Activated naive CD8-positive, alpha-beta T cell treated with anti-CD3 and anti-CD28 coated beads for 36 hours (primary cell): ENCODE measurements around the gene CPNE5. TPM values are rescaled to one million over a fixed set of nuclear protein-coding genes. Genes with fewer than 3 reads are reported as not detected.
"Not testable (repeated sequence)": the region's sequence is repeated elsewhere in the genome, so short reads cannot be mapped to it uniquely, and the experiment has no call there.

ENCODE experiments used
- DNase-seq: peaks from one replicate; pipeline ENCODE4 v3.0.0; 2021
- H3K27ac Mint-ChIP-seq: one replicate; pipeline ENCODE4 v1.8.0; 2022; ENCODE audit warnings: mild to moderate bottlenecking, moderate library complexity, mixed read lengths
- H3K27me3 Mint-ChIP-seq: one replicate; pipeline ENCODE4 v1.8.0; 2022; ENCODE audit warnings: mild to moderate bottlenecking, mixed read lengths
- H3K36me3 Mint-ChIP-seq: one replicate; pipeline ENCODE4 v1.8.0; 2021; ENCODE audit warnings: mild to moderate bottlenecking, mixed read lengths
- H3K4me1 Mint-ChIP-seq: one replicate; pipeline ENCODE4 v1.8.0; 2021; ENCODE audit warnings: mixed read lengths
- H3K4me3 Mint-ChIP-seq: one replicate; pipeline ENCODE4 v1.8.0; 2022; ENCODE audit warnings: mild to moderate bottlenecking, moderate library complexity, mixed read lengths
- H3K9me3 Mint-ChIP-seq: one replicate; pipeline ENCODE4 v1.8.0; 2022; ENCODE audit warnings: mixed read lengths
- total RNA-seq, 2 experiments: library from RNA; stranded (reverse); gene quantifications; one replicate each; pipeline ENCODE4 v1.2.3, GENCODE V29; 2021

The CPNE5 gene
- total RNA-seq, 2 experiments from 2014 or later, result 0.72 to 1.2 TPM

- H3K27me3 Mint-ChIP-seq, result no peaks in the 10 kb centered on the region
- no peaks in the 10 kb centered on the region for H3K4me1 Mint-ChIP-seq
- H3K36me3 Mint-ChIP-seq, result no peaks in the 10 kb centered on the region
- DNase-seq, result no peak
- no peak overlapping the region for H3K4me3 Mint-ChIP-seq
- H3K9me3 Mint-ChIP-seq, result no peaks in the 10 kb centered on the region
- H3K27ac Mint-ChIP-seq, result no peak overlapping the region
Observed at GRCh38 chr6:36817847-36818246, 21.4 kb downstream of the CPNE5 start.

DNA sequence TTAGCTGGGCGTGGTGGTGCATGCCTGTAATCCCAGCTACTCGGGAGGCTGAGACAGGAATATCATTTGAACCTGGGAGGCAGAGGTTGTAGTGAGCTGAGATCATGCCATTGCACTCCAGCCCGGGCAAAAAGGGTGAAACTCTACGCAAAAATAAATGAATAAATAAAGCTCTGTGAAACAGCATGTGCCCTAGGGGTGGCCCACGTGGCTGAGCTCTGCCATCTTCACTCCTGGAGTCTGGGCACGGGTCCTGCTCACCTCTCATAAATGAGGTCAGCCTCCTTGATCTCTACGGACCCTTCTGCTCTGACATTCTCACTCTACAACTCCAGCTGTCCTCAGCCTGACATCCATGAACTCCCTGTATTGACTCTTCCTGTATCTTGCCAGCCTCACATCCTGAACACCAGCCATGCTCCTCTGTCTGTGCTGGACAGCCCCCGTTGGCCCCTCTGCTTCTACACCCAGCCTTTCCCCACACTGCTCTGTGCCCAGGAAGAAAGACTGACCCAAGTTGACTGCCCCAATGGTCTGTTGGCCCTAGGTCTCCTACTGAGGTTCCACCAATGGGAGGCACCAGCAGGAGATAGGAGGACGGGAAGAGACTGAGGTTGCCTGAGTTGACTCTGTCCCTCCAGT is 21.9 kb downstream of the CPNE5 start:
- H3K4me1 Mint-ChIP-seq, result no peaks in the 10 kb centered on the region
- H3K27ac Mint-ChIP-seq, result no peak overlapping the region
- no peaks in the 10 kb centered on the region for H3K27me3 Mint-ChIP-seq
- H3K4me3 Mint-ChIP-seq, result no peak overlapping the region
- no peaks in the 10 kb centered on the region for H3K36me3 Mint-ChIP-seq
- no peak for DNase-seq
- H3K9me3 Mint-ChIP-seq, result no peaks in the 10 kb centered on the region

DNA sequence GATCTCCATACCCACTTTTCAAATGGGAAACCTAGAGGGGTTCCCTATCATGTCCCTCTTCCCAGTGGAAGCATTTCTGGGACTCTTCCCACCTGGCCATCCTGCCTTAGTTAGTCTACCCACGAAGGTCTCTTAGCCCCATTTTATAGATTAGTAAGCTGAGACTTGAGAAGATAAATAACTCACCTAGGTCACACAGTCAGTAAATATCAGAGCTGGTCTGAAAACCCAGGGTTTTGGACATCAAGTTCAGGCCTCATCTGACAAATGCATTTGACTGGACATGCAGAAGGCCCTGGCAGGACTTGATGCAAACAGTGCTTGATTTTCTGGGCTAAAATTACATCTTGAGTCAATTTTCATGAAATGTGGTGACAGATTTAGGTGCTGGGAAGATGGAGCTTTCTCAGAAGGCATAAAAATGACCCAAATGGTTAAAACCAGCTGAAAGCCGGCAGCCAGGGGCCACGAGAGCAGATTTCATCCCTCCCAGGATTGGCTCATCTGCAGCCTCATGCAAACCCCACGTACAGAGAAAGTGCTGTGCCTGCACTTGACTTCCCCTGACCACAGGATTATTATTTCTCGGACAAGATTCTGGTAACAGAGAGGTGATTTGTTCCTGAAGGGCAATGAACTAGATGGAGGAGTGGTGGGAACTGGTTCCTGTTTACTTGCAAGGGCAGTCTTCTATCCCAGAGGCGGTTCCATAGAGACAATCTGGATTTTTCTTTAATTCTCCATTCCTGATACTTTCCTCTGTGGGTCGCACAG is 23.1 kb downstream of the CPNE5 start:
- H3K27ac Mint-ChIP-seq, result no peak overlapping the region

DNA sequence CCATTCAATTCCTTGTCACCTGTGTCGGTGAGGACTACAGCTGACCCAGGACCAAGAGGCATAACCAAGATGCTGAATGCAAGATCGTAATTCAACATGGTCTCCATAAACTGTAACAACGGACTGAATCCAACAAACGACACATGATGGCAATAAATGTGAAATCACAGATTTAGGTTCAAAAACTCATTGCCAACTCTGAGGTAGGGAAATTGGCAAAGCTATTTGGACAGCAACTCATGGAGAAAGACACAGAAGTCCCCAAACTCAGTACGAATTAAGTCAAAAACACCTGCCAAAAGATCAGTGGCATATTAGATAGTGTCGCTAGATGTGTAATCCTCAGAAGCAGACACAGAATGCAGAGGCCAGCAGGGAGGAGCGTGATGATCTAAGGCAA is 25.0 kb downstream of the CPNE5 start:
- H3K27me3 Mint-ChIP-seq, result no peaks in the 10 kb centered on the region
- no peak overlapping the region for H3K27ac Mint-ChIP-seq
- no peaks in the 10 kb centered on the region for H3K4me1 Mint-ChIP-seq
- no peak overlapping the region for H3K4me3 Mint-ChIP-seq
- no peak for DNase-seq
- no peaks in the 10 kb centered on the region for H3K36me3 Mint-ChIP-seq
- no peaks in the 10 kb centered on the region for H3K9me3 Mint-ChIP-seq

More for the DNA sequence above, 23.1 kb downstream of the CPNE5 start:
- Mint-ChIP-seq H3K4me3 (no peak overlapping the region), H3K27me3 (no peaks in the 10 kb centered on the region), H3K9me3 (no peaks in the 10 kb centered on the region), H3K36me3 (no peaks in the 10 kb centered on the region), H3K4me1 (no peaks in the 10 kb centered on the region)
- DNase-seq, result no peak

- Mint-ChIP-seq H3K27me3 (no peaks in the 10 kb centered on the region), H3K4me1 (no peaks in the 10 kb centered on the region), H3K27ac (no peak overlapping the region), H3K9me3 (no peaks in the 10 kb centered on the region), H3K36me3 (no peaks in the 10 kb centered on the region), H3K4me3 (no peak overlapping the region)
- no peak for DNase-seq
Observed at GRCh38 chr6:36813526-36813925, 25.7 kb downstream of the CPNE5 start.

- H3K36me3 Mint-ChIP-seq, H3K9me3 Mint-ChIP-seq, DNase-seq, H3K4me3 Mint-ChIP-seq, H3K4me1 Mint-ChIP-seq, H3K27ac Mint-ChIP-seq, H3K27me3 Mint-ChIP-seq: not testable (repeated sequence)
Observed at GRCh38 chr6:36813047-36813446, 26.2 kb downstream of the CPNE5 start.

GRCh38 chr6:36809941-36810803 is 29.1 kb downstream of the CPNE5 start:
- DNase-seq, result no peak
- Mint-ChIP-seq H3K4me3 (no peak overlapping the region), H3K27ac (no peak overlapping the region), H3K9me3 (no peaks in the 10 kb centered on the region), H3K27me3 (no peaks in the 10 kb centered on the region), H3K36me3 (no peaks in the 10 kb centered on the region), H3K4me1 (no peaks in the 10 kb centered on the region)

GRCh38 chr6:36809156-36809555 is 30.1 kb downstream of the CPNE5 start:
- no peak overlapping the region for H3K27ac Mint-ChIP-seq
- H3K4me1 Mint-ChIP-seq, result no peaks in the 10 kb centered on the region
- no peaks in the 10 kb centered on the region for H3K36me3 Mint-ChIP-seq
- no peaks in the 10 kb centered on the region for H3K9me3 Mint-ChIP-seq
- no peaks in the 10 kb centered on the region for H3K27me3 Mint-ChIP-seq
- no peak overlapping the region for H3K4me3 Mint-ChIP-seq
- DNase-seq, result no peak

DNA sequence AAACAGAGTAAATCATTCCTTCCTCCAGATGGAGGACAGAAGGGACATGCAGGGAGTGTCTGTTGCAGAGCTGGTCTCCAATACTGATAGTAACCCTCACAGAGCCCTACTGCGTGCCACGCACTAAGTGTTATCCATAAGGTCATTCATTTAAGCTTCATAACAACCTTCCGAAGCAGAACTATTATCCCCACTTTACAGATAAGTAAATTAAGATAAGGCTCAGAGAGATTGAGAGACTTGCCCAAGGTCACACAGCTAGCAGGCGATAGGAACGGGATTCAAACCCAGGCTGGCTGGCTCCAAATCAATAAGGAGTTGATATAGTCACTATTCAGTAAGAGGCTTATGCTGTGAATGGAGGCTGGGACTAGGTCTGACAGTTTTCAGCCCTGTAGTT is 30.6 kb downstream of the CPNE5 start:
- Mint-ChIP-seq H3K4me1 (no peaks in the 10 kb centered on the region), H3K27ac (no peak overlapping the region), H3K9me3 (no peaks in the 10 kb centered on the region), H3K36me3 (no peaks in the 10 kb centered on the region), H3K4me3 (no peak overlapping the region), H3K27me3 (no peaks in the 10 kb centered on the region)
- DNase-seq, result no peak

- no peaks in the 10 kb centered on the region for H3K9me3 Mint-ChIP-seq
- H3K4me3 Mint-ChIP-seq, result no peak overlapping the region
Observed at GRCh38 chr6:36807750-36808149, 31.5 kb downstream of the CPNE5 start.

GRCh38 chr6:36807143-36807542 is 32.1 kb downstream of the CPNE5 start:
- no peaks in the 10 kb centered on the region for H3K4me1 Mint-ChIP-seq
- H3K9me3 Mint-ChIP-seq, result no peaks in the 10 kb centered on the region
- no peaks in the 10 kb centered on the region for H3K27me3 Mint-ChIP-seq
- no peak overlapping the region for H3K27ac Mint-ChIP-seq
- DNase-seq, result no peak
- H3K36me3 Mint-ChIP-seq, result no peaks in the 10 kb centered on the region
- H3K4me3 Mint-ChIP-seq, result no peak overlapping the region

More at GRCh38 chr6:36807750-36808149, 31.5 kb downstream of the CPNE5 start:
- no peak for DNase-seq
- H3K27me3 Mint-ChIP-seq, result no peaks in the 10 kb centered on the region
- no peaks in the 10 kb centered on the region for H3K36me3 Mint-ChIP-seq
- H3K4me1 Mint-ChIP-seq, result no peaks in the 10 kb centered on the region
- no peak overlapping the region for H3K27ac Mint-ChIP-seq

GRCh38 chr6:36805917-36806316 is 33.3 kb downstream of the CPNE5 start:
- DNase-seq, result no peak
- H3K36me3 Mint-ChIP-seq, result no peaks in the 10 kb centered on the region
- H3K9me3 Mint-ChIP-seq, result no peaks in the 10 kb centered on the region
- H3K27ac Mint-ChIP-seq, result no peak overlapping the region
- no peak overlapping the region for H3K4me3 Mint-ChIP-seq
- H3K4me1 Mint-ChIP-seq, result no peaks in the 10 kb centered on the region
- no peaks in the 10 kb centered on the region for H3K27me3 Mint-ChIP-seq

DNA sequence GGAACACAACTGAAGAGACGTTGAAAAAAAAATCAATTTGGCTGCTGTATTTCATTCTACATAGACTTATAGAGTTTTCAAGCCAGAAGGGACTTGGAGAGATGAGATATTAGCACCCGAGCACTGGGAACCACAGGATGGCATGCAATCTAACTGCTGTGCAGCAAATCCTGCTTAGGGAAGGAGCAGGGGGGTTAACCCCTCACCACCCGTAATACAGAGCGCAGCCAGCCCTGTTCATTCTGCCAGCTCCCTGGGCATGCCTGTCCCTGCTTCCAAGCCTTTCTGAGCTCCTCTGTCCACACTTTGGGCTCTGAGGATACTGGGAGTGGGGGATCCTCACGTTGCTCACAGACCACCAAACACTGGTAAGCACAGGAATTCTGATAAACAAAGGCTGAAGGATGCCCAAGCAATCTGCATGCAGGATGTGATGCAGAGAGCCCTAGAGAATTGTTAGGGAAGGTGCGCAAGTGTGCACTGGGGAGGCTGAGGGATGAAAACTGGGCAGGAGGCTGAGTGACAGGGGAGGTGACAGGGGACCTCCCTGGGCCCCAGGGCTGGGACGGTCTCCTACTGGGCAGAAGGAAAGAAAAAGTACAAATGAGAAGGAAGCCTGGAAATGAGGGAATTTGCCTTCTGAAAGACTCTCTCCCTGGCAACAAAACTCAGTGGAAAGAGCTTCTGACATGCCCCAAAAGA is 34.0 kb downstream of the CPNE5 start:
- H3K27ac Mint-ChIP-seq, result no peak overlapping the region
- no peaks in the 10 kb centered on the region for H3K9me3 Mint-ChIP-seq
- no peaks in the 10 kb centered on the region for H3K4me1 Mint-ChIP-seq
- no peak for DNase-seq
- H3K27me3 Mint-ChIP-seq, result no peaks in the 10 kb centered on the region
- H3K4me3 Mint-ChIP-seq, result no peak overlapping the region
- no peaks in the 10 kb centered on the region for H3K36me3 Mint-ChIP-seq

GRCh38 chr6:36804563-36804962 is 34.7 kb downstream of the CPNE5 start:
- no peaks in the 10 kb centered on the region for H3K4me1 Mint-ChIP-seq
- H3K27me3 Mint-ChIP-seq, result no peaks in the 10 kb centered on the region
- H3K27ac Mint-ChIP-seq, result no peak overlapping the region
- H3K9me3 Mint-ChIP-seq, result no peaks in the 10 kb centered on the region
- DNase-seq, result no peak
- H3K4me3 Mint-ChIP-seq, result no peak overlapping the region
- H3K36me3 Mint-ChIP-seq, result no peaks in the 10 kb centered on the region

- Mint-ChIP-seq H3K27me3 (no peaks in the 10 kb centered on the region), H3K4me3 (no peak overlapping the region), H3K27ac (no peak overlapping the region), H3K36me3 (no peaks in the 10 kb centered on the region), H3K4me1 (no peaks in the 10 kb centered on the region), H3K9me3 (no peaks in the 10 kb centered on the region)
- DNase-seq, result no peak
Observed at GRCh38 chr6:36803908-36804307, 35.3 kb downstream of the CPNE5 start.
